Thyroid gland (tissue), 4 donors: ENCODE data around the gene WEE1.

Experiments used
- CTCF ChIP-seq, 6 experiments: fragments of 200-600 bp in 3 of 6; fragments of 450-650 bp in 3 of 6; sonication (generic) in 3 of 6; IDR thresholded peaks; one replicate each; pipeline ENCODE4 v1.5.1; 2016 to 2019; ENCODE audit warnings: antibody characterized with exemption in 6 of 6, mild to moderate bottlenecking in 2 of 6, inconsistent platforms in 1 of 6, moderate library complexity in 1 of 6
- POLR2A ChIP-seq, 2 donors: fragments of 450-650 bp; IDR thresholded peaks; one replicate each; pipeline ENCODE4 v1.6.1; 2017; ENCODE audit warnings: antibody characterized with exemption in 2 of 2, mild to moderate bottlenecking in 2 of 2, moderate library complexity in 1 of 2

- no peak for TF ChIP-seq POLR2A (IDR thresholded peaks at IDR 0.05)
- no peak for TF ChIP-seq CTCF (IDR thresholded peaks at IDR 0.05)
These were observed 1.7 kb upstream of the WEE1 start for GRCh38 chr11:9571763-9572115.
